ENCODE measurements around the gene CA4.
"Not testable (repeated sequence)": the region's sequence is repeated elsewhere in the genome, so short reads cannot be mapped to it uniquely, and the experiment has no call there.

The CA4 gene

DNA sequence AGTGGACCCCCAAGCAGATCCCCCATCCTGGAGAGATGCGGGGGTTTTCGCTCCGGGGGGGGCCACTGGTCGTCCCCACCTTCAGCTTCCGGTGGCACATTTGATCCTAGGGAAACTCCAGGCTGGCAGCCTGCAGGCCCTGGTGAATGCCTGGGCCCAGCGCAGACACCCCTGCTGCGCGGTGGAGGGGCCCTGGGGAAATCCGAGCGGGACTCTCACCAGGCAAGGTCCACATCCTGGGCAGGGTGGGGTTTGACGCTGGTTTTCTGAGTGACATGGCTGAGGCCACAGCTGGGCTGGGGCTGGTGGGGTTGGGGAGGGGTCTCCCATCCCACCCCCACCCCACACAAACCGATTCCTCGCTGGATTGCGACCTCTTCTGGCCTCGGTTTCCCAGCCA lies 30.6 kb upstream of the CA4 start:
- H3K4me2 ChIP-seq (ENCODE audit: low read depth, low read length, poor library complexity, severe bottlenecking); H3K4me3 ChIP-seq (ENCODE audit: insufficient read depth, low read length, poor library complexity, severe bottlenecking); H2AFZ ChIP-seq (ENCODE audit: low read depth, low read length, severe bottlenecking): not testable (repeated sequence)

DNA sequence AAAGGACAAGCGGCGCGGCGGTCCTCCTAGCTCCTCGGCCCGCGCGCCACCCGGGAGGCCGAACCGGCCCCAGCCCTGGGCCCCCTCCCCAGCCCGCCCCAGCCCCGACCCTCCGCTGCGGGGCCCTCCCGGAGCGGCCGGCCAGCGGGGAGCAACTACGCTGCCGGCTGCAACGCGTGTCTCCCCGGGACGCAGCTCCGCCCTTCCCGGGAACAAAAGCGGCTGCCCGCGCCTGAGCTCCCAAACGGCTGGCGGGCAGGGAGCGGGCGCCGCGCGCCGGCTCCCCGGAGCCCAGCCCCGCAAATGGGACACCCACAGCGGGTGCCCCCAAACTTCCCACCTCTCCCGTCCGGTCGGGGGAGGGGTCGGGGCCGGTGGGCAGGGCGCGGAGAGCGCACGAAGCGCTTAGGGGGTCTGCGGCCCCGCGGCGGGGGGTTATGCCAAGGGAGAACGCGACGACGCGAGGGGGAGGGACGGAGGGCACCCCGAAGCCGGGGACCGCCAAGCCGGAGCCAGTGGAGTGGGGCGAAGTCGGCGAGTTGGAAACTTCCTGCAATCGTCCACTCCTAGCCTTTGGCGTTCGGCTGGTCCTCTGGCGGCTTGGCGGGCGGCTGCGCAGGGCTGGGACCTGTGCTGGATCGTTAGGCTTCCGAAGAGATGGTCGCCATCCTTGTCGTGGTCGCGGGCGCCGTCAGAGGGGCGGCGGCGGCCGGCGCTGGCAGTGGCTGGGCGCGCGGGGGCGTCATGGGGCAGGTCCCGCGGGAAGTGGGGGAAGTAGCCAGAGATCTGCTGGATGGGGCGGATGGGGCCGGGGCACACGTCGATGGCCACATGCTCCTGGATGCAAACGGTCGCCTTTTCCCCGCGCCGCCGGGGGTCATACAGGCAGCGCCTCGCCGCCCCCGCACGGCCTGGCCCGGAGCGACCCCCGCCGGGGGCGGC lies 29.7 kb upstream of the CA4 start:
- not testable (repeated sequence) for H4K20me1 ChIP-seq (ENCODE audit: low read depth, low read length); H3K9me2 ChIP-seq (replicated peaks; ENCODE audit: insufficient read depth, low read length); H3K27ac ChIP-seq (ENCODE audit: low read depth, low read length); H3F3A ChIP-seq (ENCODE audit: insufficient read depth); H3K4me3 ChIP-seq (ENCODE audit: insufficient read depth, low read length, poor library complexity, severe bottlenecking); H3K36me3 ChIP-seq (ENCODE audit: low read length); H3K9ac ChIP-seq (ENCODE audit: low read length); H3K9me3 ChIP-seq (ENCODE audit: insufficient read depth, low read length); H2AFZ ChIP-seq (ENCODE audit: low read depth, low read length, severe bottlenecking); H3K4me2 ChIP-seq (ENCODE audit: low read depth, low read length, poor library complexity, severe bottlenecking); H3K27me3 ChIP-seq (ENCODE audit: low read length); H3K79me2 ChIP-seq (ENCODE audit: insufficient read depth, low read length)

More for the DNA sequence above, 30.6 kb upstream of the CA4 start:
- not testable (repeated sequence) for H3F3A ChIP-seq (ENCODE audit: insufficient read depth); H3K9me2 ChIP-seq (replicated peaks; ENCODE audit: insufficient read depth, low read length); H3K36me3 ChIP-seq (ENCODE audit: low read length); H4K20me1 ChIP-seq (ENCODE audit: low read depth, low read length); H3K27me3 ChIP-seq (ENCODE audit: low read length); H3K9ac ChIP-seq (ENCODE audit: low read length); H3K9me3 ChIP-seq (ENCODE audit: insufficient read depth, low read length); H3K79me2 ChIP-seq (ENCODE audit: insufficient read depth, low read length); H3K27ac ChIP-seq (ENCODE audit: low read depth, low read length)

DNA sequence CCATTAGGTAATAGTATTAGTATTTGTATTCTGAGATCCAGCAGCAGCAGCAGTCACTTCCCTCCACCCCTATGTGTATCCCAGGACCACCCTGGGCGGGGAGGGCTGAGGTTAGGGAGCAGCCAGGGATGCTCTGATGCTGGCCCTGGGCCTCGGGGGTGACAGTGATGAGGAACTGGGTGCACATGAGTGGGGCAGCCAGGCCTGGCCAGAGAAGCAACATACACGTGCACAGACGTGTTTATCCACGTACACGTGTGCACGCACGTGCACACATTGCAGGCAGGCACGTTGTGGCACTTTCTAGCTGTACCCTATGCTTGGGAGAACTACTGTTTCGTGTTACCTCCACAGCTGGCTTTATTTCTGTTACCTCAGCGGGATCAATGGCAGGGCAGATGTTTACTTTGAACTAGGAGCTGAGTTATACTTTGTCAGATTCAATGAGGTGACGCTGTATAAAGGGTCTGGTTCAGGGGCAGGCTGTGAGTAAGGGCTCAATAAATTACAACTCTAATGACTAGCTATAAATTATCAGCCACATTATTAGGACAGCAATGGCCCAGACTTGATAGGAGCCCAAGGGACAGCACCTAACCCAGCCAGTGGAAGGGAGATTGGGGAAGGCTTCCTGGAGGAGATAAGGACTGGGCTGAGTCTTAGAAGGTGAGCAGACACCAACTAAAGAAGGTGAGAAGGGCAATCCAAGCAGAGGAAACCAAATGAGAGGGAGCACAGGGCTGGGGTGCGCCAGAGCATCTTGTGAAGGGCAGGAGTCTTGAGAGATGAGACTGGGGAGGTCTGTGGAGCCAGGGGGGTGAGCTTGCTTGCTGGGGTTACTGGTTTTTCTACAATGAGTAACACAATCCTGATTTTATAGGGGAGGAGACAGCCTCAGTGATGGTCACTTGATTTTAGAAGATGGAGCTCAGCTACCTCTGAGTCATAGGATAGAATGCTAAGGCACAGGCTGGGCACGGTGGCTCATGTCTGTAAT lies 22.4 kb upstream of the CA4 start:
- no peaks in the 10 kb centered on the region for H3K9me2 ChIP-seq (replicated peaks; ENCODE audit: insufficient read depth, low read length)
- H3K27me3 ChIP-seq (ENCODE audit: low read length), result no peaks in the 10 kb centered on the region
- H3K27ac ChIP-seq (ENCODE audit: low read depth, low read length), result no peak overlapping the region
- no peaks in the 10 kb centered on the region for H4K20me1 ChIP-seq (ENCODE audit: low read depth, low read length)
- TF ChIP-seq CTCF (IDR thresholded peaks at IDR 0.05; ENCODE audit: insufficient read depth, low read length, poor library complexity, severe bottlenecking) (no peak), EZH2phosphoT487 (conservative IDR thresholded peaks at IDR 0.05; ENCODE audit: low read length) (no peak)
- no peaks in the 10 kb centered on the region for H3K9me3 ChIP-seq (ENCODE audit: insufficient read depth, low read length)
- H3K79me2 ChIP-seq (ENCODE audit: insufficient read depth, low read length), result no peaks in the 10 kb centered on the region
- H3K9ac ChIP-seq (ENCODE audit: low read length), result no peak overlapping the region
- H3K4me2 ChIP-seq (ENCODE audit: low read depth, low read length, poor library complexity, severe bottlenecking), result no peak overlapping the region
- H3K4me3 ChIP-seq (ENCODE audit: insufficient read depth, low read length, poor library complexity, severe bottlenecking), result no peak overlapping the region
- H3F3A ChIP-seq (ENCODE audit: insufficient read depth), result no peaks in the 10 kb centered on the region
- H2AFZ ChIP-seq (ENCODE audit: low read depth, low read length, severe bottlenecking), result no peak overlapping the region
- H3K36me3 ChIP-seq (ENCODE audit: low read length), result no peaks in the 10 kb centered on the region

DNA sequence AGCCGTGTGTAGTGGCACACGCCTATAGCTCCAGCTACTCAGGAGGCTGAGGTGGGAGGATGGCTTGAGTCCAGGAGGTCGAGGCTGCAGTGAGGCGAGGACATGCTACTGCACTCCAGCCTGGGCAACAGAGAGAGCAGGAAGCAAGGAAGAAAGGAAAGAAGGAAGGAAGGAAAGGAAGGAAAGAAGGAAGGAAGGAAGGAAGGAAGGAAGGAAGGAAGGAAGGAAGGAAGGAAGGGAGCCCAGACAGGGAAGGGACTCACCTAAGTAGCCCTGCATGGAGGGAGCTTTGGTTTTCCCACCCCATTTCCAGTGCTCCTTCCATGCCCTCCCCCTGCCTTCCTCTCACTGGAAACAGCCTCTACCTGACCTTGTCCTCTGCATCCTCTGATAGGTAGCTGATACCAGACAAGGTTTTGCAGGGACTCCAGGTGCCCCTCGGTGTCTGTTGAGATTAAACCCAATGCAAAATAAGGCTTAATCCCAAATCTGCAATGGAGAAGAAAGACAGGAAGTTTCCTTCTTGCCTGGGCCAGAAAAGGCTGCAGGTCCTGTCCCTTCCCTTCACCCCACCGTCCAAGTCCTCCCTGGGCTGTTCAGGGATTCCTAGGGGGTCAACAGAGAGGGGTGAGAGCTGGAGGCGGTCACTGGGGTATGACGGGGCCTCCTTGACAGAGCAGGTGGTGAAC lies 21.5 kb upstream of the CA4 start:
- H3K27ac ChIP-seq (ENCODE audit: low read depth, low read length), result no peak overlapping the region
- no peak overlapping the region for H3K4me3 ChIP-seq (ENCODE audit: insufficient read depth, low read length, poor library complexity, severe bottlenecking)
- H3K4me2 ChIP-seq (ENCODE audit: low read depth, low read length, poor library complexity, severe bottlenecking), result no peak overlapping the region
- no peak for TF ChIP-seq CTCF (IDR thresholded peaks at IDR 0.05; ENCODE audit: insufficient read depth, low read length, poor library complexity, severe bottlenecking)
- TF ChIP-seq EZH2phosphoT487 (conservative IDR thresholded peaks at IDR 0.05; ENCODE audit: low read length), result no peak
- H3K79me2 ChIP-seq (ENCODE audit: insufficient read depth, low read length), result no peaks in the 10 kb centered on the region
- no peaks in the 10 kb centered on the region for H4K20me1 ChIP-seq (ENCODE audit: low read depth, low read length)
- H3K9ac ChIP-seq (ENCODE audit: low read length), result no peak overlapping the region
- no peaks in the 10 kb centered on the region for H3F3A ChIP-seq (ENCODE audit: insufficient read depth)
- H3K9me2 ChIP-seq (replicated peaks; ENCODE audit: insufficient read depth, low read length), result no peaks in the 10 kb centered on the region
- no peaks in the 10 kb centered on the region for H3K36me3 ChIP-seq (ENCODE audit: low read length)
- no peak overlapping the region for H2AFZ ChIP-seq (ENCODE audit: low read depth, low read length, severe bottlenecking)
- H3K9me3 ChIP-seq (ENCODE audit: insufficient read depth, low read length), result no peaks in the 10 kb centered on the region
- H3K27me3 ChIP-seq (ENCODE audit: low read length), result no peaks in the 10 kb centered on the region

Measured in SU-DHL-6 (cell line).